ENCODE results near the gene LDLRAP1.

The LDLRAP1 gene

GRCh38 chr1:25524568-25525360, 18.6 kb upstream of the LDLRAP1 start:
- no peak for DNase-seq (ENCODE audit: low read depth in 2 of 2)

- DNase-seq (ENCODE audit: low read depth in 2 of 2) = no peak
Measured at GRCh38 chr1:25525361-25525688, 18.1 kb upstream of the LDLRAP1 start.

GRCh38 chr1:25526753-25527152, 16.7 kb upstream of the LDLRAP1 start:
- no peak for DNase-seq (ENCODE audit: low read depth in 2 of 2)

GRCh38 chr1:25527226-25527846, 16.1 kb upstream of the LDLRAP1 start:
- no peak for DNase-seq (ENCODE audit: low read depth in 2 of 2)

GRCh38 chr1:25527946-25528595, 15.3 kb upstream of the LDLRAP1 start:
- no peak for DNase-seq (ENCODE audit: low read depth in 2 of 2)

- no peak for DNase-seq (ENCODE audit: low read depth in 2 of 2)
Measured at GRCh38 chr1:25528881-25529517, 14.4 kb upstream of the LDLRAP1 start.

- no peak for DNase-seq (ENCODE audit: low read depth in 2 of 2)
Measured at GRCh38 chr1:25529518-25530185, 13.8 kb upstream of the LDLRAP1 start.

- DNase-seq (ENCODE audit: low read depth in 2 of 2) = no peak
Measured at GRCh38 chr1:25530186-25531081, 13.0 kb upstream of the LDLRAP1 start.

- DNase-seq (ENCODE audit: low read depth in 2 of 2) = no peak
Measured at GRCh38 chr1:25531082-25531461, 12.3 kb upstream of the LDLRAP1 start.

- DNase-seq (ENCODE audit: low read depth in 2 of 2) = no peak
Measured at GRCh38 chr1:25532970-25533369, 10.4 kb upstream of the LDLRAP1 start.

- DNase-seq (ENCODE audit: low read depth in 2 of 2) = no peak
Measured at GRCh38 chr1:25533775-25534409, 9.5 kb upstream of the LDLRAP1 start.

GRCh38 chr1:25534410-25534788, 9.0 kb upstream of the LDLRAP1 start:
- no peak for DNase-seq (ENCODE audit: low read depth in 2 of 2)

- no peak for DNase-seq (ENCODE audit: low read depth in 2 of 2)
Measured at GRCh38 chr1:25536124-25536523, 7.3 kb upstream of the LDLRAP1 start.

GRCh38 chr1:25537153-25537831, 6.1 kb upstream of the LDLRAP1 start:
- DNase-seq (ENCODE audit: low read depth in 2 of 2) = no peak

GRCh38 chr1:25538191-25538767, 5.1 kb upstream of the LDLRAP1 start:
- DNase-seq (ENCODE audit: low read depth in 2 of 2) = no peak

GRCh38 chr1:25540750-25541342, 2.6 kb upstream of the LDLRAP1 start:
- no peak for DNase-seq (ENCODE audit: low read depth in 2 of 2)

- DNase-seq (ENCODE audit: low read depth in 2 of 2) = no peak
Measured at GRCh38 chr1:25541425-25541824, 2.0 kb upstream of the LDLRAP1 start.

GRCh38 chr1:25541889-25542658, 1.3 kb upstream of the LDLRAP1 start:
- no peak for DNase-seq (ENCODE audit: low read depth in 2 of 2)
